Measurements from ENCODE around the gene TRAF7. TPM values are rescaled to one million over a fixed set of nuclear protein-coding genes. Genes with fewer than 3 reads are reported as not detected.

The TRAF7 gene
- total RNA-seq, 2 donors from 2014 or later = 69.0 to 91.7 TPM

DNA sequence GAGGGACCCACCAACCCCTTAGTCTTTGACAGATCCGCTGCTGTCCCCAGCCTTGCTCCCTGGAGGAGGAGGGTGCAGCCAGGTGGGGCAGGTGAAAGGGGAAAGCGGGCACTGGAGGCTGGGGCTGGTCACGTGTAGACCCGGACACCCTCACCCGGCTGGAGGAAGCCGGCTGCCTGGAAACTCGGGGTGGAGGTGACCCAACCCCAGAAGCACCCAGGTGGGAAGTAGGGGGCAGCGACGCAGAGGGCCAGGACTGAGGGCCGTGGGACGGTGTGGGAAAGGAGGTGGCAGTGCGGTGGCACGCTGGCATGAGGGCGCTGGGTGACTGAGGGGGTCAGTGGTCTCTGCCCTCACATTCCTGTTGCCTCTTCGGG is 2.7 kb downstream of the TRAF7 start:
- Mint-ChIP-seq H3K36me3 (no peaks in the 10 kb centered on the region), H3K4me3 (no peak overlapping the region), H3K27me3 (no peaks in the 10 kb centered on the region), H3K9me3 (no peaks in the 10 kb centered on the region), H3K27ac (peak overlapping the region in 1 of 2 donors; percentile 51), H3K4me1 (ENCODE audit: low read depth in 2 of 2) (peaks cover 32 to 38% of the 10 kb centered on the region in 2 donors)
- no peak for DNase-seq (ENCODE audit: low spot score)
- ATAC-seq = no peak

DNA sequence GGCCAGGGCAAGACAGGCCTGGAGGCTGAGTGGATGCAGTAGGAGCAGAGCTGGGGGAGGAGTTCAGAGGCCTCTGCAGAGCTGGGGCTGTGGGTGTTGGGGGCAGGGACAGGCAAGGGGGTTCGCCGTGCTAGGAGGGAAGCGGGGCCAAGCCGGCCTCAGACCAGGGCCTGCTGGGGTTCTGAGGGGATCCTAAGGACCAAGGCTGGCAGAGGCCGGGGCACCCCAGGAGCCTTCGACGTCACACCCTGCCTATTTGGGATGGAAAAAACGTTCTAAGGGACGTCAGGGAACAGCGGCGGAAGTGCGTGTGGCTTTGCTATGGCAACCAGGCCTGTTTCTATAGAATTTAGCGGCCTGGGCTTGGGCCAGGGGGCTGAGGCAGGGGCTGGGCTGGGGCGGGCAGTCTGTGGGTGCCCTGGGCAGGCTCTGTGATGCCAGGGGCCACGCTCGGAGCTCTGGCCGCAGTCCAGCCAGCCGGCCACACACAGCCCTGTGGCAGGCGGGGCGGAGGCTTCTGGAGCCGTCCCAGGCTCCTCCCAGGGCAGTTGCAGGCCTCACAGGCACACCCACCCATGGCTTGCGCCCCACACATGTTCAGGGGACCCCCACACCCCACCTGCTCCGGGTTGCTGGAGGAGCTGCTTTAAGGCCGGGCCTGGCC is 3.7 kb downstream of the TRAF7 start:
- ATAC-seq (no peak), DNase-seq (ENCODE audit: low spot score) (no peak)
- Mint-ChIP-seq H3K36me3 (no peaks in the 10 kb centered on the region), H3K27ac (no peak overlapping the region), H3K4me1 (ENCODE audit: low read depth in 2 of 2) (peaks cover 26 to 30% of the 10 kb centered on the region in 2 donors), H3K9me3 (no peaks in the 10 kb centered on the region), H3K4me3 (no peak overlapping the region), H3K27me3 (no peaks in the 10 kb centered on the region)

DNA sequence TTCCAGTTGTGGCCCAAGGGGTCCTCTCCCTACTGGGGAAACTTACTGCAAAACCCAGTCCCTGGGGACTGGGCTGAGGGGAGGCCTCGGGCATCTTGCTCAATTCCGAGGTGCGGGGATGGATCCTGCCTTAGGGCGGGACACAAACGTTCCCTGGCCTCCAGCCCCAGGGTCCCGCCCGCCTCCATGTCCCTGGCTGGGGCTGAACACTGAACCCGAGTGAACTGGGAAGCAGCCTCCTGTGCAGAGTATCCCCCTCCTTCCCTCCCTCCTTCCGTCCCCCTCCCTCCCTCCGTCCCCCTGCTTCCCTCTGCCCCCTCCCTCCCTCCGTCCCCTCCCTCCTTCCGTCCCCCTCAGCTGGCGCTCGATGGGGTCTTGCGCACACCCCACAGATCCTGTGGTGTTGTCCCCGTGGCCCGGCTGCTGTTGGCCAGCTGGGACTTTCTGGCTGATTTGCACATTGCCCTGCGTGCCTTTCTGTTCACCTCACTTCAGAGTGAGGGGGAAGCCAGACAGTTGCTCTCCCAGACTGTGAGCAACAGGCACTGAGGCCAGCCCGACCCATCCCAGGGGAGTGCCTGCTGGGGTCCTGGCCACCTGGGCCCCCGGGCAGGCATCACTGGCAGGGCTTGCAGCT is 5.5 kb downstream of the TRAF7 start:
- Mint-ChIP-seq H3K4me3 (no peak overlapping the region), H3K36me3 (no peaks in the 10 kb centered on the region), H3K4me1 (ENCODE audit: low read depth in 2 of 2) (peaks cover 21 to 22% of the 10 kb centered on the region in 2 donors), H3K9me3 (no peaks in the 10 kb centered on the region), H3K27me3 (no peaks in the 10 kb centered on the region), H3K27ac (no peak overlapping the region)
- no peak for ATAC-seq
- DNase-seq (ENCODE audit: low spot score) = no peak

DNA sequence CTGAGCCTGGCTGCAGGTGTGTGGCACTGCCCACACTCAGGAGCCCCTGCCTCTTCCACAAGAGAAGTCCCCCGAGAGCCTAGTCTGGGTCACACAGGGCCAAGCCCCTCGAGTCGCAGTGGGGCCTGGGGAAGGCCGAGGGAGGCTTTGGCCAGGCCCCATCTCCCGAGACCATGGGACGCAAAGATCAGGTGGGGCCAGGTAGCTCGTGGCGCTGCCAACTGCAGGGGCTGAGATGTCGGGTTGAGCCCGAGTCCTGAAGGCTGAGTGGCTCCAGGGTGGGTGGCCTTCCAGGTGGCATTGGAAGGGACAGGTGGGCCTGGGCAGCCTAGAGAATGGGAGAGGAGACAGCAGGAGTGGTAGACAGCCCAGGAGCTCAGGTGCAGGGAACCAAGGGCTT is 6.3 kb downstream of the TRAF7 start:
- no peaks in the 10 kb centered on the region for H3K9me3 Mint-ChIP-seq
- DNase-seq (ENCODE audit: low spot score) = no peak
- H3K27ac Mint-ChIP-seq = no peak overlapping the region
- H3K4me3 Mint-ChIP-seq = no peak overlapping the region
- ATAC-seq = peak in 1 of 2 donors; percentile 3
- peaks cover 12 to 15% of the 10 kb centered on the region in 2 donors for H3K4me1 Mint-ChIP-seq (ENCODE audit: low read depth in 2 of 2)
- H3K36me3 Mint-ChIP-seq = no peaks in the 10 kb centered on the region
- no peaks in the 10 kb centered on the region for H3K27me3 Mint-ChIP-seq

GRCh38 chr16:2162676-2163118 is 7.1 kb downstream of the TRAF7 start:
- no peak for DNase-seq (ENCODE audit: low spot score)
- H3K4me3 Mint-ChIP-seq = no peak overlapping the region
- peaks cover 4 to 10% of the 10 kb centered on the region in 2 donors for H3K4me1 Mint-ChIP-seq (ENCODE audit: low read depth in 2 of 2)
- no peaks in the 10 kb centered on the region for H3K27me3 Mint-ChIP-seq
- H3K9me3 Mint-ChIP-seq = no peaks in the 10 kb centered on the region
- H3K27ac Mint-ChIP-seq = no peak overlapping the region
- H3K36me3 Mint-ChIP-seq = no peaks in the 10 kb centered on the region
- ATAC-seq = no peak

GRCh38 chr16:2163211-2163881 is 7.8 kb downstream of the TRAF7 start:
- Mint-ChIP-seq H3K27me3 (no peaks in the 10 kb centered on the region), H3K4me3 (no peak overlapping the region), H3K27ac (no peak overlapping the region), H3K4me1 (ENCODE audit: low read depth in 2 of 2) (peaks cover 0 to 6% of the 10 kb centered on the region in 2 donors), H3K36me3 (no peaks in the 10 kb centered on the region), H3K9me3 (no peaks in the 10 kb centered on the region)
- ATAC-seq = no peak
- DNase-seq (ENCODE audit: low spot score) = no peak

DNA sequence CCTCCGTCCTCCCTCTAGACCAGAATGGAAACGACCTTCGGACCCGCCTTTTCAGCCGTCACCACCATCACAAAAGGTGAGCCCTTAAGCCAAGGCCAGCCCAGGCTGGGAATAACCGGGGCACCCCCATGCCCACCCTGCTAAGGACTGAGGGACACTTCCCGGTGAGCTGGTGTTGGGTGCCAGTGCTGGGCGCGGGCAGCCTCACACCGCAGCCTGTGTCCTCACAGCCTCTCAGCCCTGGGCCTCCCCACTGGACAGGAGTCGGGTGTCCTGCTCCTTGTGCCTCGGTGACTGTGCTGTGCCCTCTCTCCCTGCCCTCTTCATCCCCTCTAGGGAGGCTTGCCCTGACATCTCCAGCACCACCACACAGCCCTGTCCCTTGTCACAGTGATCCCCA is 10.3 kb downstream of the TRAF7 start:
- Mint-ChIP-seq H3K36me3 (no peaks in the 10 kb centered on the region), H3K27ac (no peak overlapping the region)
- no peak for ATAC-seq

GRCh38 chr16:2166263-2167067 is 10.9 kb downstream of the TRAF7 start:
- ATAC-seq (no peak), DNase-seq (ENCODE audit: low spot score) (no peak)
- no peaks in the 10 kb centered on the region for H3K36me3 Mint-ChIP-seq
- H3K4me1 Mint-ChIP-seq (ENCODE audit: low read depth in 2 of 2) = peaks cover 0 to 6% of the 10 kb centered on the region in 2 donors
- no peak overlapping the region for H3K27ac Mint-ChIP-seq
- H3K4me3 Mint-ChIP-seq = no peak overlapping the region
- no peaks in the 10 kb centered on the region for H3K27me3 Mint-ChIP-seq
- H3K9me3 Mint-ChIP-seq = no peaks in the 10 kb centered on the region

More for the DNA sequence above, 10.3 kb downstream of the TRAF7 start:
- no peaks in the 10 kb centered on the region for H3K9me3 Mint-ChIP-seq
- peaks cover 0 to 6% of the 10 kb centered on the region in 2 donors for H3K4me1 Mint-ChIP-seq (ENCODE audit: low read depth in 2 of 2)
- no peak overlapping the region for H3K4me3 Mint-ChIP-seq
- no peak for DNase-seq (ENCODE audit: low spot score)
- no peaks in the 10 kb centered on the region for H3K27me3 Mint-ChIP-seq

DNA sequence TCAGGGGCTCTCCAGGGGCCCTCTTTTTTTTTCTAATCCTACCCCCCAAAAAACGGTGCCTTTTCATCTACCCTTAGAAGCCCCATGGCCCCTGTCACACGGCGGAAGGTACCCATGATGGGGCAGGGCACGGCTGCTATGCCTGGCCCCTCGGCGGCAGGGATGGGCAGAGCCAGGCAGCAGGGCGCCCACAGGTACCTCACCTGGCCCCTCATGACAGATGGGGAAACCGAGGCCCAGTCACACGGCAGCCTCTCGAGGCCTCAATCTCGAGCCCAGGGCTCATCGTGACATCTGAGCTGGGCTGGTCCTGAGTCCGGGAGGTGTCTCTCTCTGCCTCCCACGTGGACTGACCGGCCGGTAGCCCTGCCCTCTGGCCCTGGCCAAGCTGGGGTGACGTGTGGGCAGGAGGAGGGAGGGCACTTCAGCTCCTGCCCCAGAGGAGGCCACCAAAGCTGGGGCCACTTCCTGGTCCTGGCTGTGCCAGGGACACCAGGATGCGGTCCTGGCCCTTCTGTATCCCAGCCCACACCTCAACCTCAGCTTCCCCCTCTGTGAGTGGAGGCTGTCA is 11.6 kb downstream of the TRAF7 start:
- DNase-seq (ENCODE audit: low spot score) (no peak), ATAC-seq (no peak)
- Mint-ChIP-seq H3K27me3 (no peaks in the 10 kb centered on the region), H3K27ac (no peak overlapping the region), H3K36me3 (no peaks in the 10 kb centered on the region), H3K9me3 (no peaks in the 10 kb centered on the region), H3K4me1 (ENCODE audit: low read depth in 2 of 2) (peaks cover 0 to 3% of the 10 kb centered on the region in 2 donors), H3K4me3 (no peak overlapping the region)

DNA sequence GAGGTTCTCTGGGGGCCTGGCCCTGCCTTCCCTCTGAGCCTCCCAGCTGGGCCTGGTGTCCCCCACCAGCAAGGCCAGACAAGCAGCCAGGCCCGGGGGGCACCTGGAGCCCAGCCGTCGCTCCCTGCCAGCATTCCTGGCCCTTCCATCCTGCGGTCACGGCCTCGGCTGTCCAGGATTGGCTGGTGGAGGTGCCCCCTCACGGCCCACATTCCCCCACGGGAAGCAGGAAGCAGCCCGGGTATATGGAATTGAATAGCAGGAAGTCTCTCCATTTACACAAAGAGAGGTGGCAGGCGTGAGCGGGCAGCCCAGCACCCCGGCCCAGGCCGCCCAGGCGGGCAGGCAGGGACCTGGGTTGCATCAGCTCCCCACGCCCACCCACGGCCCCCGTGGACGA is 14.5 kb downstream of the TRAF7 start:
- Mint-ChIP-seq H3K27me3 (no peaks in the 10 kb centered on the region), H3K4me1 (ENCODE audit: low read depth in 2 of 2) (no peaks in the 10 kb centered on the region), H3K27ac (no peak overlapping the region), H3K9me3 (no peaks in the 10 kb centered on the region), H3K4me3 (no peak overlapping the region), H3K36me3 (no peaks in the 10 kb centered on the region)
- DNase-seq (ENCODE audit: low spot score) = no peak
- no peak for ATAC-seq

- DNase-seq (ENCODE audit: low spot score) (no peak), ATAC-seq (no peak)
- no peaks in the 10 kb centered on the region for H3K4me1 Mint-ChIP-seq (ENCODE audit: low read depth in 2 of 2)
- H3K27ac Mint-ChIP-seq = no peak overlapping the region
- H3K4me3 Mint-ChIP-seq = no peak overlapping the region
- H3K27me3 Mint-ChIP-seq = no peaks in the 10 kb centered on the region
- H3K9me3 Mint-ChIP-seq = no peaks in the 10 kb centered on the region
- H3K36me3 Mint-ChIP-seq = no peaks in the 10 kb centered on the region
These were observed 15.2 kb downstream of the TRAF7 start for GRCh38 chr16:2170587-2171435.

GRCh38 chr16:2171601-2172178 is 16.1 kb downstream of the TRAF7 start:
- Mint-ChIP-seq H3K27ac (no peak overlapping the region), H3K9me3 (no peaks in the 10 kb centered on the region), H3K4me1 (ENCODE audit: low read depth in 2 of 2) (no peaks in the 10 kb centered on the region), H3K4me3 (no peak overlapping the region), H3K36me3 (no peaks in the 10 kb centered on the region), H3K27me3 (no peaks in the 10 kb centered on the region)
- ATAC-seq (no peak), DNase-seq (ENCODE audit: low spot score) (no peak)
